ENCODE results near the gene GRIN2A. TPM values are rescaled to one million over a fixed set of nuclear protein-coding genes. Genes with fewer than 3 reads are reported as not detected.

Gene GRIN2A
- total and polyA plus RNA-seq, 2 donors (not counting 3 experiments of a cell fraction or from before 2014, with no cell fraction given): not detected

DNA sequence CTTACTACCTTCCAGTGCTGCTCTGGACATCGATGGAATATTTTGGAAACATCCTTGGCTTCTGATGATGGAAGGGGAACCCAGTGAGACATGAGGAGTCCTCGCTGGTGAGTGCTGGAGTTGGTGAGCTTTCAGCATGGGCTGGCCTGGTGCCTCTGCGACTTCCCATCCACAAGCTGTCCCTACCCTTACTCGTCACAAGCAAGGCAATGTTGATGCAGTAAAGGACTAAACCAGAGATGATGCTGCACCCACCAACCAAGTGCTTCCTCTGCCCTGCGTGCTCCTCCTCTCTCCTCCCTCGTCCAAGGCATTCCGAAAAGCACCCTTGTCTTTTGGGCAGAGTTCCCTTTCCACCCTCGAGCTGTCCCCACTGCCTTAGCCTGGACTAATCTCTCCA is 154.7 kb downstream of the GRIN2A start:
- FAIRE-seq: no peak
- Histone ChIP-seq H3K4me1 (ENCODE audit: control insufficient read depth, extremely low read depth, insufficient read depth, low read length) (no peaks in the 10 kb centered on the region), H3K36me3 (ENCODE audit: control insufficient read depth in 2 of 2, extremely low read depth in 1 of 2, insufficient read depth in 2 of 2, low read length in 2 of 2) (no peaks in the 10 kb centered on the region), H3K79me2 (ENCODE audit: control insufficient read depth, insufficient read depth, low read length) (no peaks in the 10 kb centered on the region), H3K4me3 (replicated peaks in 1 of 3; ENCODE audit: insufficient read depth in 1 of 3, low read depth in 1 of 3, low read length in 3 of 3) (no peak overlapping the region), H3K9me3 (replicated peaks; ENCODE audit: control insufficient read depth, insufficient read depth, low read length) (no peaks in the 10 kb centered on the region), H4K20me1 (replicated peaks; ENCODE audit: control insufficient read depth, extremely low read depth, insufficient read depth, low read length) (no peaks in the 10 kb centered on the region), H3K27me3 (ENCODE audit: control insufficient read depth in 2 of 2, insufficient read depth in 2 of 2, low read length in 2 of 2) (no peaks in the 10 kb centered on the region), H3K4me2 (ENCODE audit: insufficient read depth, low read length) (no peak overlapping the region), H3K27ac (ENCODE audit: insufficient read depth, low read depth, low read length) (no peak overlapping the region), H3K9me1 (replicated peaks; ENCODE audit: control insufficient read depth, extremely low read depth, insufficient read depth, low read length) (no peaks in the 10 kb centered on the region), H2AFZ (ENCODE audit: low read depth, low read length) (no peak overlapping the region), H3K9ac (replicated peaks; ENCODE audit: extremely low read depth, insufficient read depth, low read length) (no peak overlapping the region)
- no TSS peak for BruUV-seq (replicated peaks)
- ChIA-PET CTCF (no interaction called here), POLR2A (no interaction called here)
- TF ChIP-seq FOS (IDR thresholded peaks at IDR 0.05; ENCODE audit: borderline replicate concordance, insufficient read depth, low read length) (no peak), JUN (IDR thresholded peaks at IDR 0.05; ENCODE audit: borderline replicate concordance, insufficient read depth, insufficient read length, low read depth) (no peak), POLR2AphosphoS5 (IDR thresholded peaks at IDR 0.05; ENCODE audit: insufficient read depth, low read depth, low read length) (no peak), POLR2A (IDR thresholded peaks at IDR 0.05; ENCODE audit: low read depth, low read length) (no peak), MYC (IDR thresholded peaks at IDR 0.05; ENCODE audit: low read depth, low read length) (no peak), GATA2 (IDR thresholded peaks at IDR 0.05; ENCODE audit: insufficient read depth, insufficient read length, low read depth, low read length) (no peak), EZH2 (IDR thresholded peaks at IDR 0.05; ENCODE audit: borderline replicate concordance, low read depth, low read length, severe bottlenecking) (no peak)
- TF ChIP-seq, protein P1, sequence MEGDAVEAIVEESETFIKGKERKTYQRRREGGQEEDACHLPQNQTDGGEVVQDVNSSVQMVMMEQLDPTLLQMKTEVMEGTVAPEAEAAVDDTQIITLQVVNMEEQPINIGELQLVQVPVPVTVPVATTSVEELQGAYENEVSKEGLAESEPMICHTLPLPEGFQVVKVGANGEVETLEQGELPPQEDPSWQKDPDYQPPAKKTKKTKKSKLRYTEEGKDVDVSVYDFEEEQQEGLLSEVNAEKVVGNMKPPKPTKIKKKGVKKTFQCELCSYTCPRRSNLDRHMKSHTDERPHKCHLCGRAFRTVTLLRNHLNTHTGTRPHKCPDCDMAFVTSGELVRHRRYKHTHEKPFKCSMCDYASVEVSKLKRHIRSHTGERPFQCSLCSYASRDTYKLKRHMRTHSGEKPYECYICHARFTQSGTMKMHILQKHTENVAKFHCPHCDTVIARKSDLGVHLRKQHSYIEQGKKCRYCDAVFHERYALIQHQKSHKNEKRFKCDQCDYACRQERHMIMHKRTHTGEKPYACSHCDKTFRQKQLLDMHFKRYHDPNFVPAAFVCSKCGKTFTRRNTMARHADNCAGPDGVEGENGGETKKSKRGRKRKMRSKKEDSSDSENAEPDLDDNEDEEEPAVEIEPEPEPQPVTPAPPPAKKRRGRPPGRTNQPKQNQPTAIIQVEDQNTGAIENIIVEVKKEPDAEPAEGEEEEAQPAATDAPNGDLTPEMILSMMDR (IDR thresholded peaks at IDR 0.05; ENCODE audit: extremely low read depth in 1 of 2, insufficient read depth in 1 of 2, low read depth in 1 of 2, low read length in 2 of 2): no peak
- TF ChIP-seq, protein P2, sequence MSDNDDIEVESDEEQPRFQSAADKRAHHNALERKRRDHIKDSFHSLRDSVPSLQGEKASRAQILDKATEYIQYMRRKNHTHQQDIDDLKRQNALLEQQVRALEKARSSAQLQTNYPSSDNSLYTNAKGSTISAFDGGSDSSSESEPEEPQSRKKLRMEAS (IDR thresholded peaks at IDR 0.05; ENCODE audit: insufficient read depth, insufficient read length): no peak
- no peak for DNase-seq (ENCODE audit: low read depth, low spot score)
- intact Hi-C loops (cut with micrococcal nuclease): no loop called here
- dilution Hi-C loops (cut with MboI; ENCODE audit: extremely low pct_ligation_motif_present, low sequenced_read_pairs): no loop called here
